Measurements from ENCODE around the gene FYB2. TPM values are rescaled to one million over a fixed set of nuclear protein-coding genes. Genes with fewer than 3 reads are reported as not detected.

The FYB2 gene
- polyA plus RNA-seq, 1 donor from 2014 or later, result 0.69 TPM

DNA sequence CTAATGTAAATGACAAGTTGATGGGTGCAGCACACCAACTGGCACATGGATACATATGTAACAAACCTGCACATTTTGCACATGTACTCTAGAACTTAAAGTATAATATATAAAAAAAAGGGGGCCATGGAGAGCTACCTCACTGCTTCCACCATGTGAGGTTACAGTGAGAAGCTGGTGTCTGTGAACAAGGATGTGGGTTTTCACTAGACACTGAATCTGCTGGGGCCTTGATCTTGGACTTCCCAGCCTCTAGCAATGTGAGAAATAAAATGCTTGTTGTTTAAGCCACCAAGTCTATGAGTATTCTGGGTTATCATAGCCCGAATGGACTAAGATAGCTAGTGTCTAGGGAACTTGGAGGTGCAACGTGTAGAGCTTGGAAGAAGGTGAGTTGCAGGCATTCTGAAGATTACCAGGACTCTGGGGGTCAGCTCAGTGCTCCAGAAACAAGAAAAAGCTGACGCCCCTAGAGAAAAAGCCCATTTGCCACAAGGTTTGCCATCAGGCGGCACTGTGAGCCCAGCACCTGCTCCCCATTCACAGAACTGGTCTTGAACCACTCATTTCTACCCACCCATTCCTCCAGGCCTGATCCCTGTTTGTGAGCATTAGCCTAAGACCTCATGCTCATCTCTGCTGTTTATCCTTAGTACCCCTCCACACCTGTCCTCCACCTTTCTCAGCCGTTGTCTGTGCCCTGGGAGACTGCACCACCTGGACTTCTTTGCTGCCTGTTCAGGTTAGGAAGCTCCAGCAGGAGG is 15.1 kb upstream of the FYB2 start:
- Histone ChIP-seq H3K36me3 (ENCODE audit: insufficient read depth, low read length) (no peaks in the 10 kb centered on the region), H3K4me2 (ENCODE audit: low read length) (no peak overlapping the region), H3F3A (ENCODE audit: insufficient read depth, low read length, poor library complexity, severe bottlenecking) (no peaks in the 10 kb centered on the region), H3K9ac (ENCODE audit: low read length) (no peak overlapping the region), H2AFZ (ENCODE audit: low read depth, low read length) (no peak overlapping the region), H3K27ac (ENCODE audit: low read length) (no peak overlapping the region), H3K79me2 (replicated peaks; ENCODE audit: insufficient read depth, low read length) (no peaks in the 10 kb centered on the region), H3K9me2 (ENCODE audit: insufficient read depth, low read length) (no peaks in the 10 kb centered on the region), H3K27me3 (ENCODE audit: insufficient read depth, low read depth, low read length) (no peaks in the 10 kb centered on the region), H3K9me3 (ENCODE audit: low read length) (no peaks in the 10 kb centered on the region), H3K4me3 (ENCODE audit: low read length) (no peak overlapping the region), H4K20me1 (ENCODE audit: insufficient read depth) (no peaks in the 10 kb centered on the region)
- TF ChIP-seq SMC3 (conservative IDR thresholded peaks at IDR 0.05; ENCODE audit: poor library complexity) (no peak), EZH2 (IDR thresholded peaks at IDR 0.05; ENCODE audit: borderline replicate concordance, insufficient read depth, low read length, poor library complexity, severe bottlenecking) (no peak), MXI1 (conservative IDR thresholded peaks at IDR 0.05; ENCODE audit: poor library complexity, severe bottlenecking) (no peak), POLR2AphosphoS5 (IDR thresholded peaks at IDR 0.05) (no peak), TAF1 (IDR thresholded peaks at IDR 0.05; ENCODE audit: low read depth) (no peak), RAD21 (conservative IDR thresholded peaks at IDR 0.05) (no peak), EP300 (conservative IDR thresholded peaks at IDR 0.05; ENCODE audit: poor library complexity, severe bottlenecking) (no peak)
- TF ChIP-seq, protein P1, sequence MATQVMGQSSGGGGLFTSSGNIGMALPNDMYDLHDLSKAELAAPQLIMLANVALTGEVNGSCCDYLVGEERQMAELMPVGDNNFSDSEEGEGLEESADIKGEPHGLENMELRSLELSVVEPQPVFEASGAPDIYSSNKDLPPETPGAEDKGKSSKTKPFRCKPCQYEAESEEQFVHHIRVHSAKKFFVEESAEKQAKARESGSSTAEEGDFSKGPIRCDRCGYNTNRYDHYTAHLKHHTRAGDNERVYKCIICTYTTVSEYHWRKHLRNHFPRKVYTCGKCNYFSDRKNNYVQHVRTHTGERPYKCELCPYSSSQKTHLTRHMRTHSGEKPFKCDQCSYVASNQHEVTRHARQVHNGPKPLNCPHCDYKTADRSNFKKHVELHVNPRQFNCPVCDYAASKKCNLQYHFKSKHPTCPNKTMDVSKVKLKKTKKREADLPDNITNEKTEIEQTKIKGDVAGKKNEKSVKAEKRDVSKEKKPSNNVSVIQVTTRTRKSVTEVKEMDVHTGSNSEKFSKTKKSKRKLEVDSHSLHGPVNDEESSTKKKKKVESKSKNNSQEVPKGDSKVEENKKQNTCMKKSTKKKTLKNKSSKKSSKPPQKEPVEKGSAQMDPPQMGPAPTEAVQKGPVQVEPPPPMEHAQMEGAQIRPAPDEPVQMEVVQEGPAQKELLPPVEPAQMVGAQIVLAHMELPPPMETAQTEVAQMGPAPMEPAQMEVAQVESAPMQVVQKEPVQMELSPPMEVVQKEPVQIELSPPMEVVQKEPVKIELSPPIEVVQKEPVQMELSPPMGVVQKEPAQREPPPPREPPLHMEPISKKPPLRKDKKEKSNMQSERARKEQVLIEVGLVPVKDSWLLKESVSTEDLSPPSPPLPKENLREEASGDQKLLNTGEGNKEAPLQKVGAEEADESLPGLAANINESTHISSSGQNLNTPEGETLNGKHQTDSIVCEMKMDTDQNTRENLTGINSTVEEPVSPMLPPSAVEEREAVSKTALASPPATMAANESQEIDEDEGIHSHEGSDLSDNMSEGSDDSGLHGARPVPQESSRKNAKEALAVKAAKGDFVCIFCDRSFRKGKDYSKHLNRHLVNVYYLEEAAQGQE (IDR thresholded peaks at IDR 0.05; ENCODE audit: borderline replicate concordance), result no peak
- TF ChIP-seq, protein P2, sequence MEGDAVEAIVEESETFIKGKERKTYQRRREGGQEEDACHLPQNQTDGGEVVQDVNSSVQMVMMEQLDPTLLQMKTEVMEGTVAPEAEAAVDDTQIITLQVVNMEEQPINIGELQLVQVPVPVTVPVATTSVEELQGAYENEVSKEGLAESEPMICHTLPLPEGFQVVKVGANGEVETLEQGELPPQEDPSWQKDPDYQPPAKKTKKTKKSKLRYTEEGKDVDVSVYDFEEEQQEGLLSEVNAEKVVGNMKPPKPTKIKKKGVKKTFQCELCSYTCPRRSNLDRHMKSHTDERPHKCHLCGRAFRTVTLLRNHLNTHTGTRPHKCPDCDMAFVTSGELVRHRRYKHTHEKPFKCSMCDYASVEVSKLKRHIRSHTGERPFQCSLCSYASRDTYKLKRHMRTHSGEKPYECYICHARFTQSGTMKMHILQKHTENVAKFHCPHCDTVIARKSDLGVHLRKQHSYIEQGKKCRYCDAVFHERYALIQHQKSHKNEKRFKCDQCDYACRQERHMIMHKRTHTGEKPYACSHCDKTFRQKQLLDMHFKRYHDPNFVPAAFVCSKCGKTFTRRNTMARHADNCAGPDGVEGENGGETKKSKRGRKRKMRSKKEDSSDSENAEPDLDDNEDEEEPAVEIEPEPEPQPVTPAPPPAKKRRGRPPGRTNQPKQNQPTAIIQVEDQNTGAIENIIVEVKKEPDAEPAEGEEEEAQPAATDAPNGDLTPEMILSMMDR (IDR thresholded peaks at IDR 0.05; ENCODE audit: poor library complexity, severe bottlenecking), result no peak

DNA sequence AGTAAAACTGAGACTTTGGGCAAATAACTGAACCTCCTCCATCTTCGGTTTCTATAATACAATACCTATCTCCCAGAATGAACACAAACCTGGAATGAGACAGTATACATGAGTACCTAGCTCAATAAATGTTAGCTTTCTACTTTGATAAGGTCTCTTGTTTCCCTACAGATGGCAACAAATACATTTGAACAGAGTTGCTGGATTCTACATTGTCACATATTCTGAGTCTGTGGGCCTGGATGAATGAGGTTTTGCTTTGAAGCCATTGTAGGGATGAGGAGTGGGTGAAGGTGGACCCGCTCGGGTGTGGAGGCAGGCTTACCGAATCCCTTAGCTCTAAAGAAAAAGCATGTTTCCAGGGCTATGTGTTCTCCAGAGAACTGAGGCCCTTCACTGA is 13.9 kb upstream of the FYB2 start:
- H3K9me2 ChIP-seq (ENCODE audit: insufficient read depth, low read length), result no peaks in the 10 kb centered on the region
- no peaks in the 10 kb centered on the region for H4K20me1 ChIP-seq (ENCODE audit: insufficient read depth)
- no peaks in the 10 kb centered on the region for H3K27me3 ChIP-seq (ENCODE audit: insufficient read depth, low read depth, low read length)
- no peaks in the 10 kb centered on the region for H3F3A ChIP-seq (ENCODE audit: insufficient read depth, low read length, poor library complexity, severe bottlenecking)
- no peaks in the 10 kb centered on the region for H3K36me3 ChIP-seq (ENCODE audit: insufficient read depth, low read length)
- H3K79me2 ChIP-seq (replicated peaks; ENCODE audit: insufficient read depth, low read length), result no peaks in the 10 kb centered on the region
- H3K9me3 ChIP-seq (ENCODE audit: low read length), result no peaks in the 10 kb centered on the region
- H3K27ac ChIP-seq (ENCODE audit: low read length), result no peak overlapping the region
- no peak overlapping the region for H3K9ac ChIP-seq (ENCODE audit: low read length)
- H3K4me2 ChIP-seq (ENCODE audit: low read length), result no peak overlapping the region
- no peak for TF ChIP-seq EP300 (conservative IDR thresholded peaks at IDR 0.05; ENCODE audit: poor library complexity, severe bottlenecking)
- peak; percentile 72 for TF ChIP-seq RAD21 (conservative IDR thresholded peaks at IDR 0.05)
- peak; percentile 69 for TF ChIP-seq SMC3 (conservative IDR thresholded peaks at IDR 0.05; ENCODE audit: poor library complexity)
- TF ChIP-seq, protein P2 (IDR thresholded peaks at IDR 0.05; ENCODE audit: poor library complexity, severe bottlenecking), result peak; percentile 61
- H3K4me3 ChIP-seq (ENCODE audit: low read length), result no peak overlapping the region
- no peak overlapping the region for H2AFZ ChIP-seq (ENCODE audit: low read depth, low read length)

All from neural cell (in vitro differentiated cells).